Upper lobe of left lung (tissue), 6 donors: ENCODE data around the gene TOP1. TPM values are rescaled to one million over a fixed set of nuclear protein-coding genes. Genes with fewer than 3 reads are reported as not detected.

Experiments
- ATAC-seq, 2 donors: fragments of 200-7000 bp; cut with Tn5 transposase; one replicate each; pipeline ENCODE4 v1.9.1; 2022; ENCODE audit warnings: mild to moderate bottlenecking in 2 of 2, moderate library complexity in 2 of 2; ENCODE audit not compliant: low FRiP score in 2 of 2
- DNase-seq, 2 donors: peaks; one replicate each; pipeline ENCODE4 v3.0.0-alpha.2; 2019 to 2020
- H3K27ac ChIP-seq, 4 donors: fragments of 200-600 bp; sonication (generic); one replicate each; pipeline ENCODE4 v1.5.1; 2016 to 2019
- H3K27me3 ChIP-seq, 4 donors: fragments of 200-600 bp; sonication (generic); one replicate each; pipeline ENCODE4 v1.5.1; 2017 to 2019
- H3K36me3 ChIP-seq, 4 donors: fragments of 200-600 bp; sonication (generic); one replicate each; pipeline ENCODE4 v1.5.1; 2016 to 2019
- H3K4me1 ChIP-seq, 4 donors: fragments of 200-600 bp; sonication (generic); one replicate each; pipeline ENCODE4 v1.5.1; 2018 to 2019
- H3K4me3 ChIP-seq, 4 donors: fragments of 200-600 bp; sonication (generic); one replicate each; pipeline ENCODE4 v1.5.1; 2017 to 2019; ENCODE audit warnings: mild to moderate bottlenecking in 2 of 4, moderate library complexity in 1 of 4
- H3K9me3 ChIP-seq, 4 donors: fragments of 200-600 bp; sonication (generic); one replicate each; pipeline ENCODE4 v1.5.1; 2018 to 2019
- EP300 ChIP-seq, 4 donors: sonication (generic); formaldehyde crosslinking; IDR thresholded peaks; one replicate each; pipeline ENCODE4 v1.5.1; 2017; ENCODE audit warnings: antibody characterized with exemption in 4 of 4, control low read depth in 2 of 4
- POLR2A ChIP-seq, 4 donors: fragments of 450-650 bp; IDR thresholded peaks; one replicate each; pipeline ENCODE4 v1.5.1; 2016 to 2017; ENCODE audit warnings: antibody characterized with exemption in 4 of 4, mild to moderate bottlenecking in 2 of 4
- POLR2AphosphoS5 ChIP-seq, 2 donors: sonication (generic); formaldehyde crosslinking; IDR thresholded peaks; one replicate each; pipeline ENCODE4 v1.5.1; 2017; ENCODE audit warnings: antibody characterized with exemption in 2 of 2
- WGBS, 2 donors: methylation state at CpG; one replicate each; pipeline ENCODE4 v1.1.5; 2017 to 2018; 5-methylcytosine and 5-hydroxymethylcytosine counted together
- total RNA-seq, 6 donors: library from RNA; depleted of rRNA in 4 of 6; stranded (reverse); fragments of >200 nt in 4 of 6; gene quantifications; one replicate each; pipeline versions ENCODE4 v1.1.0 to v1.2.1, GENCODE V29; 2016 to 2021
- TF ChIP-seq, protein P1 (sequence below), 6 experiments: fragments of 450-650 bp in 4 of 6; fragments of 200-600 bp in 2 of 6; sonication (generic) in 2 of 6; IDR thresholded peaks; one replicate each; pipeline ENCODE4 v1.5.1; 2016 to 2019; ENCODE audit warnings: antibody characterized with exemption in 6 of 6
- donor health status: DM: no; HTN: no; CAD: no; lungs with moderate emphysema.
- donor health status: DM: no; HTN: yes; CAD: no; lungs with severe emphysema.

Gene TOP1
- total RNA-seq, 6 donors from 2014 or later: 39.8 to 94.2 (median 49.0) TPM

DNA sequence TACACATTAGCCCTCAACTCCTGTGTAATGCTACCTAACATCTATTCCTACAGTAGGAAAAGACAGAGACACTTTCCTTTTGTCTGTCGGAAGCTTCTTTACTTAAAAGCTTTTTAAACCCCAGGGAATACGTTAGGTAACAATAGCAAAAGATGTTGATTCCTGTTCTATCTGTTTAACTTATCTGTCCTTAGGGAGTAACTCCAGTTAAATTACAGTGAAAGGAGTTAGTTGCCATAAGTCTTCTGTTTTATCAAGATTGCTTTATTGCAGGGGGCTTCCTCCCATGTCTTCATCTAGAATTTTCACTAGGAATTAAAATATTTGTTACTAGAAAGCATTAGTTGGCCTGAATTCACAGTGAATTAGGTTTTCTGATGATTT is 26.2 kb downstream of the TOP1 start:
- DNase-seq (no peak), ATAC-seq (no peak)
- TF ChIP-seq POLR2AphosphoS5 (IDR thresholded peaks at IDR 0.05) (no peak), EP300 (IDR thresholded peaks at IDR 0.05) (no peak), POLR2A (IDR thresholded peaks at IDR 0.05) (no peak)
- TF ChIP-seq, protein P1, sequence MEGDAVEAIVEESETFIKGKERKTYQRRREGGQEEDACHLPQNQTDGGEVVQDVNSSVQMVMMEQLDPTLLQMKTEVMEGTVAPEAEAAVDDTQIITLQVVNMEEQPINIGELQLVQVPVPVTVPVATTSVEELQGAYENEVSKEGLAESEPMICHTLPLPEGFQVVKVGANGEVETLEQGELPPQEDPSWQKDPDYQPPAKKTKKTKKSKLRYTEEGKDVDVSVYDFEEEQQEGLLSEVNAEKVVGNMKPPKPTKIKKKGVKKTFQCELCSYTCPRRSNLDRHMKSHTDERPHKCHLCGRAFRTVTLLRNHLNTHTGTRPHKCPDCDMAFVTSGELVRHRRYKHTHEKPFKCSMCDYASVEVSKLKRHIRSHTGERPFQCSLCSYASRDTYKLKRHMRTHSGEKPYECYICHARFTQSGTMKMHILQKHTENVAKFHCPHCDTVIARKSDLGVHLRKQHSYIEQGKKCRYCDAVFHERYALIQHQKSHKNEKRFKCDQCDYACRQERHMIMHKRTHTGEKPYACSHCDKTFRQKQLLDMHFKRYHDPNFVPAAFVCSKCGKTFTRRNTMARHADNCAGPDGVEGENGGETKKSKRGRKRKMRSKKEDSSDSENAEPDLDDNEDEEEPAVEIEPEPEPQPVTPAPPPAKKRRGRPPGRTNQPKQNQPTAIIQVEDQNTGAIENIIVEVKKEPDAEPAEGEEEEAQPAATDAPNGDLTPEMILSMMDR (IDR thresholded peaks at IDR 0.05): no peak
- H3K4me3 ChIP-seq: no peak overlapping the region
- H3K4me1 ChIP-seq: peaks cover 78 to 95% (median 85%) of the 10 kb centered on the region in 4 donors
- no peaks in the 10 kb centered on the region for H3K27me3 ChIP-seq
- 65 to 73% methylated on average over 2 of the region's 2 CpGs for WGBS, 2 donors
- no peaks in the 10 kb centered on the region for H3K9me3 ChIP-seq
- peaks cover 0 to 2% (median 0%) of the 10 kb centered on the region in 4 donors for H3K36me3 ChIP-seq
- H3K27ac ChIP-seq: peak overlapping the region in 2 of 4 donors; percentile 11 to 36

DNA sequence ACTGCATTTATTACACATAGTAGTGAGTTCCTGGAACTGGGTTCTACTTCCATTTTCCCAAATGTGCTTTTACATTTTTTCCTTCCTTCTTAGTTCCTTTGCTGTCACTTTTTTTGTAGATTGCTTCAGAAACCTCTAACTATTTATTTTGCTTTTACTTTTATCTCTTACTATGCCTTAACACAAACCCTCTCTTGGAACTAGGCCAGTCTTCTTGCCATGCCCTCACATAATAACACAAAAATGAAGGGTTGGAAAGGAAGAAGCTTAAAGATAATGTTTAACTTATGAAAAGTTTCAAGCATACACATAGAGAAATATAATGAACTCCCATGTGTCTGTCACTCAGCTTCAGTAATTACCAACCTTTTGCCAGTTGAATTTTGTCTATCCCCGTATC is 27.1 kb downstream of the TOP1 start:
- Histone ChIP-seq H3K9me3 (no peaks in the 10 kb centered on the region), H3K36me3 (peaks cover 0 to 2% (median 0%) of the 10 kb centered on the region in 4 donors), H3K4me3 (no peak overlapping the region), H3K4me1 (peaks cover 70 to 87% (median 77%) of the 10 kb centered on the region in 4 donors), H3K27ac (peak overlapping the region in 2 of 4 donors; percentile 3 to 36), H3K27me3 (no peaks in the 10 kb centered on the region)
- no peak for ATAC-seq
- 57 to 76% methylated on average over 1 of the region's 1 CpG for WGBS, 2 donors
- DNase-seq: no peak
- TF ChIP-seq POLR2AphosphoS5 (IDR thresholded peaks at IDR 0.05) (no peak), POLR2A (IDR thresholded peaks at IDR 0.05) (no peak), EP300 (IDR thresholded peaks at IDR 0.05) (no peak)
- TF ChIP-seq, protein P1 (IDR thresholded peaks at IDR 0.05): no peak

DNA sequence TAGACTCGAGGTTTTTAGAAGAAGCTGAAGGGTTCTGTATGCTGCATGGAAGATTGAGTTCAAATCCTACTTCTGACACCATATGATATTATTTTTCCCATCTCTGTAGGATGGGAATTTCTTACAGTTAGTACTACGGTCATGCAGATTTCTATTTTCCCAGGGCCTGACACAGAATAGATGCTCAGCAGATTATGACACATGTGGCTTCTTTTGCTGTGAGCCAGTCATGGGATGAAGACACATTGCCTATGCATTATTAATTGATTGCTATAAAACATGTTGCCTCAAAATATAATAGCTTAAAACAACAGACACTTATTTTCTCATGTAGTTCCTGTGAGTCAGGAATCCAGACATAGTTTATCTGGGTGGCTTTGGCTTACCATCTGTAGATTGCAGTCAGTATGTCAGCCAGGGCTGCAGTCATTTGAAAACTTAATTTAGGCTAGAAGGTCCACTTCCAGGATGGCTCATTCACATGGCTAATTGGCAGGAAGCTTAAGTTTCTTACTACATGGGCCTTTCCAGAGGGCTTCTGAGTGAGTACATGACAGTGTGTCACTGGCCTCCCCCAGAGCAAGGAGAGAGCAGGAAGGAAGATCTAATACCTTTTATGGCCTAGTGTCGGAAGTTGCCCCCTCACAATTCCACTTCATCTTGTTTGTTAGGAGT is 29.5 kb downstream of the TOP1 start:
- peak; percentile 68 to 72 for ATAC-seq
- H3K27me3 ChIP-seq: no peaks in the 10 kb centered on the region
- peaks cover 45 to 67% (median 52%) of the 10 kb centered on the region in 4 donors for H3K4me1 ChIP-seq
- H3K36me3 ChIP-seq: peaks cover 0 to 23% (median 7%) of the 10 kb centered on the region in 4 donors
- TF ChIP-seq POLR2AphosphoS5 (IDR thresholded peaks at IDR 0.05) (peak in 1 of 2 donors; percentile 41), POLR2A (IDR thresholded peaks at IDR 0.05) (no peak), EP300 (IDR thresholded peaks at IDR 0.05) (peak in 1 of 4 donors; percentile 72)
- TF ChIP-seq, protein P1 (IDR thresholded peaks at IDR 0.05): no peak
- 66 to 70% methylated on average over 3 of the region's 3 CpGs for WGBS, 2 donors
- H3K9me3 ChIP-seq: no peaks in the 10 kb centered on the region
- peak overlapping the region; percentile 13 to 48 (median 24) for H3K27ac ChIP-seq
- DNase-seq: peak in 1 of 2 donors; percentile 51
- no peak overlapping the region for H3K4me3 ChIP-seq

DNA sequence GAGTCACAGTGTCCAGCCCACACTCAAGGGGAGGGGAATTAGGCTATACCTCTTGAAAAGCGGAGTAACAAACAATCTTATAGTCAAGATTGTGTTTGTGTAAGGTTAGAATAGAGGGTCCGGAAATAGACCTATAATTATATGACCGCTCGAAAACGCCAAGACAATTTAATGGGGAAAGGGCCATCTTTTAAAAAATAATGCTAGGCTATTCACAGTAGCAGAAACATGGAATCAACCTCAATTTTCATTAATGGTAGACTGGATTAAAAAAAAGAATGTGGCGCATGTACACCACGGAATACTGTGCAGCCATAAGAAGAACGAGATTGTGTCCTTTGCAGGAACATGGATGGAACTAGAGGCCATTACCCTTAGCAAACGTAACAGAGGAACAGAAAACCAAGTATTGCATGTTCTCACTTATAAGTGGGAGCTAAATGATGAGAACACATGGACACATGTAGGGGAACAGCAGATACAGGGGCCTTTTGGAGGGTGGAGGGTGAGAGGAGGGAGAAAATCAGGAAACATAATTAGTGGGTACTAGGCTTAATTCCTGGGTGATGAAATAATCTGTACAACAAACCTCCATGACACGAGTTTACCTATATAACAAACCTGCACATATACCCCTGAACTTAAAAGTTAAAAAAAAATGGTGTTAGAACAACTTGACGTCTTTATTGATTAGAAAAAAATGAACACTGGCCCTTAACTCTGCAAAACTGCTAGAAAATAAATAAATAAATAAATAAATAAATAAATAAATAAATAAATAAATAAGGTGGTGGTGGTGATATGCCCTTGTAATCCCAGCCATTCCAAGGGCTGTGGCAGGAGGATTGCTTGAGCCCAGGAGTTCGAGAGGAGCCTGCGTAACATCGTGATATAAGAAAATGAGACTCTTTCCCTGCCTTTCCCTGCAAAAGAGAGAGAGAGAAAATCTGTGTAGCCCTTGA is 30.3 kb downstream of the TOP1 start:
- TF ChIP-seq EP300 (IDR thresholded peaks at IDR 0.05) (no peak), POLR2A (IDR thresholded peaks at IDR 0.05) (no peak), POLR2AphosphoS5 (IDR thresholded peaks at IDR 0.05) (no peak)
- TF ChIP-seq, protein P1 (IDR thresholded peaks at IDR 0.05): no peak
- Histone ChIP-seq H3K27me3 (no peaks in the 10 kb centered on the region), H3K4me3 (no peak overlapping the region), H3K4me1 (peaks cover 41 to 59% (median 44%) of the 10 kb centered on the region in 4 donors), H3K36me3 (peaks cover 0 to 27% (median 8%) of the 10 kb centered on the region in 4 donors), H3K9me3 (no peaks in the 10 kb centered on the region), H3K27ac (peak overlapping the region; percentile 13 to 48 (median 24))
- ATAC-seq (no peak), DNase-seq (no peak)
- 82 to 85% methylated on average over 14 of the region's 14 CpGs for WGBS, 2 donors
